GM19328 (cell line): ENCODE results near the gene IVD.

Source experiments
- ATAC-seq: cut with Tn5 transposase; IDR thresholded peaks from one replicate; pipeline ENCODE4 v1.9.1; 2021; ENCODE audit warnings: mild to moderate bottlenecking, moderate library complexity; ENCODE audit not compliant: unreplicated experiment

Gene IVD

GRCh38 chr15:40412095-40412759 is 6.6 kb downstream of the IVD start:
- ATAC-seq: no peak

GRCh38 chr15:40413036-40413435 is 7.4 kb downstream of the IVD start:
- ATAC-seq: no peak

- ATAC-seq: no peak
Observed at GRCh38 chr15:40414816-40415215, 9.2 kb downstream of the IVD start.

GRCh38 chr15:40415226-40415625 is 9.6 kb downstream of the IVD start:
- no peak for ATAC-seq

GRCh38 chr15:40416056-40416455 is 10.5 kb downstream of the IVD start:
- no peak for ATAC-seq

GRCh38 chr15:40418126-40418525 is 12.5 kb downstream of the IVD start:
- ATAC-seq: no peak

- no peak for ATAC-seq
Observed at GRCh38 chr15:40420071-40420713, 14.6 kb downstream of the IVD start.

- ATAC-seq: no peak
Observed at GRCh38 chr15:40420793-40421192, 15.2 kb downstream of the IVD start.

GRCh38 chr15:40421246-40422157 is 15.9 kb downstream of the IVD start:
- no peak for ATAC-seq

GRCh38 chr15:40424483-40425115 is 19.0 kb downstream of the IVD start:
- no peak for ATAC-seq

- ATAC-seq: no peak
Observed at GRCh38 chr15:40425681-40426080, 20.1 kb downstream of the IVD start.

GRCh38 chr15:40427188-40427587 is 21.6 kb downstream of the IVD start:
- ATAC-seq: no peak

GRCh38 chr15:40428185-40428584 is 22.6 kb downstream of the IVD start:
- ATAC-seq: no peak

- ATAC-seq: no peak
Observed at GRCh38 chr15:40429068-40429710, 23.6 kb downstream of the IVD start.

GRCh38 chr15:40430271-40430805 is 24.7 kb downstream of the IVD start:
- ATAC-seq: no peak

- ATAC-seq: no peak
Observed at GRCh38 chr15:40435023-40435709, 29.6 kb downstream of the IVD start.

GRCh38 chr15:40435710-40436089 is 30.1 kb downstream of the IVD start:
- ATAC-seq: no peak

- no peak for ATAC-seq
Observed at GRCh38 chr15:40436116-40436891, 30.7 kb downstream of the IVD start.
